Measurements from ENCODE around the gene LRIG1.

The LRIG1 gene

GRCh38 chr3:66396888-66397287 lies 103.9 kb downstream of the LRIG1 start:
- Histone ChIP-seq H3K27ac (ENCODE audit: extremely low read depth, low read depth, low read length) (no peak overlapping the region), H3K4me3 (ENCODE audit: low read depth, low read length) (no peak overlapping the region), H3K36me3 (ENCODE audit: control insufficient read depth in 2 of 2, insufficient read depth in 1 of 2, low read length in 2 of 2) (peaks cover 0 to 74% of the 10 kb centered on the region in 2 experiments; a peak in 1 of 3 replicates), H3K4me1 (ENCODE audit: control insufficient read depth, insufficient read depth, low read length) (no peaks in the 10 kb centered on the region), H3K9me3 (ENCODE audit: control insufficient read depth, insufficient read depth, low read depth, low read length) (no peaks in the 10 kb centered on the region)
- ChIA-PET CTCF (interaction anchor here (1.1 kb wide), 1 partner anchor 11 kb away, joined by 4 read pairs; no protein-coding TSS in a partner anchor), POLR2A (no interaction called here)
- TF ChIP-seq ZNF623 (tag by site-specific recombination; IDR thresholded peaks at IDR 0.05) (no peak), ZNF311 (tag by site-specific recombination; IDR thresholded peaks at IDR 0.05; ENCODE audit: borderline replicate concordance) (no peak), ZNF48 (tag by site-specific recombination; IDR thresholded peaks at IDR 0.05) (no peak), ZNF830 (tag by site-specific recombination; IDR thresholded peaks at IDR 0.05; ENCODE audit: low read depth) (no peak), ZNF391 (tag by site-specific recombination; IDR thresholded peaks at IDR 0.05; ENCODE audit: borderline replicate concordance, low read depth) (no peak), ZNF704 (tag by site-specific recombination; IDR thresholded peaks at IDR 0.05) (no peak), ZNF792 (tag by site-specific recombination; IDR thresholded peaks at IDR 0.05) (no peak), ZFP37 (tag by site-specific recombination; IDR thresholded peaks at IDR 0.05) (no peak), HIC1 (tag by site-specific recombination; IDR thresholded peaks at IDR 0.05) (no peak), ZFP69B (tag by site-specific recombination; IDR thresholded peaks at IDR 0.05) (no peak), ZNF211 (tag by site-specific recombination; IDR thresholded peaks at IDR 0.05; ENCODE audit: low read depth) (no peak), ZNF26 (tag by site-specific recombination; IDR thresholded peaks at IDR 0.05) (no peak), ZNF548 (tag by site-specific recombination; IDR thresholded peaks at IDR 0.05) (no peak), ZNF24 (tag by site-specific recombination; IDR thresholded peaks at IDR 0.05) (no peak), ZNF610 (tag by site-specific recombination; IDR thresholded peaks at IDR 0.05; ENCODE audit: borderline replicate concordance) (no peak), ZNF544 (tag by site-specific recombination; IDR thresholded peaks at IDR 0.05) (no peak)

GRCh38 chr3:66396161-66396760 lies 104.6 kb downstream of the LRIG1 start:
- no peak overlapping the region for H3K27ac ChIP-seq (ENCODE audit: extremely low read depth, low read depth, low read length)
- ChIA-PET CTCF (no interaction called here), POLR2A (no interaction called here)
- peaks cover 0 to 79% of the 10 kb centered on the region in 2 experiments; a peak in 1 of 3 replicates for H3K36me3 ChIP-seq (ENCODE audit: control insufficient read depth in 2 of 2, insufficient read depth in 1 of 2, low read length in 2 of 2)
- no peak overlapping the region for H3K4me3 ChIP-seq (ENCODE audit: low read depth, low read length)
- no peaks in the 10 kb centered on the region for H3K4me1 ChIP-seq (ENCODE audit: control insufficient read depth, insufficient read depth, low read length)
- no peaks in the 10 kb centered on the region for H3K9me3 ChIP-seq (ENCODE audit: control insufficient read depth, insufficient read depth, low read depth, low read length)
- TF ChIP-seq AEBP2 (tag by site-specific recombination; IDR thresholded peaks at IDR 0.05; ENCODE audit: borderline replicate concordance) (no peak), KLF8 (tag by site-specific recombination; IDR thresholded peaks at IDR 0.05) (no peak), GFI1B (tag by site-specific recombination; IDR thresholded peaks at IDR 0.05) (no peak), ZNF157 (tag by site-specific recombination; IDR thresholded peaks at IDR 0.05) (no peak), SCRT2 (tag by site-specific recombination; IDR thresholded peaks at IDR 0.05) (no peak), BCL11B (tag by site-specific recombination; IDR thresholded peaks at IDR 0.05; ENCODE audit: low read depth) (no peak), ZFP3 (tag by site-specific recombination; IDR thresholded peaks at IDR 0.05; ENCODE audit: low read depth) (no peak), MYNN (tag by site-specific recombination; IDR thresholded peaks at IDR 0.05; ENCODE audit: borderline replicate concordance) (no peak), ZNF530 (tag by site-specific recombination; IDR thresholded peaks at IDR 0.05; ENCODE audit: low read depth) (no peak), SALL2 (tag by site-specific recombination; IDR thresholded peaks at IDR 0.05; ENCODE audit: borderline replicate concordance) (no peak), ZNF211 (tag by site-specific recombination; IDR thresholded peaks at IDR 0.05; ENCODE audit: low read depth) (no peak), ZNF701 (tag by site-specific recombination; IDR thresholded peaks at IDR 0.05) (no peak), CTCF (tag by site-specific recombination; IDR thresholded peaks at IDR 0.05) (no peak), GLIS2 (tag by site-specific recombination; IDR thresholded peaks at IDR 0.05) (no peak)
